HK-2 (cell line): Measurements from ENCODE around the gene CD300LG.
"Not testable (repeated sequence)": the region's sequence is repeated elsewhere in the genome, so short reads cannot be mapped to it uniquely, and the experiment has no call there.

Experiments used
- DNase-seq: peaks from one replicate; pipeline ENCODE4 v3.0.0-alpha.2; 2018; ENCODE audit not compliant: unreplicated experiment

CD300LG gene, protein sequence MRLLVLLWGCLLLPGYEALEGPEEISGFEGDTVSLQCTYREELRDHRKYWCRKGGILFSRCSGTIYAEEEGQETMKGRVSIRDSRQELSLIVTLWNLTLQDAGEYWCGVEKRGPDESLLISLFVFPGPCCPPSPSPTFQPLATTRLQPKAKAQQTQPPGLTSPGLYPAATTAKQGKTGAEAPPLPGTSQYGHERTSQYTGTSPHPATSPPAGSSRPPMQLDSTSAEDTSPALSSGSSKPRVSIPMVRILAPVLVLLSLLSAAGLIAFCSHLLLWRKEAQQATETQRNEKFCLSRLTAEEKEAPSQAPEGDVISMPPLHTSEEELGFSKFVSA

GRCh38 chr17:43846963-43847371 is at the start of gene CD300LG:
TSS of gene CD300LG (plus strand) at chr17:43847176. CDS start at chr17:43847217, 41 bp downstream.
- no peak for DNase-seq

GRCh38 chr17:43798024-43798423 is 49.0 kb upstream of the CD300LG start:
- DNase-seq, result not testable (repeated sequence)

DNA sequence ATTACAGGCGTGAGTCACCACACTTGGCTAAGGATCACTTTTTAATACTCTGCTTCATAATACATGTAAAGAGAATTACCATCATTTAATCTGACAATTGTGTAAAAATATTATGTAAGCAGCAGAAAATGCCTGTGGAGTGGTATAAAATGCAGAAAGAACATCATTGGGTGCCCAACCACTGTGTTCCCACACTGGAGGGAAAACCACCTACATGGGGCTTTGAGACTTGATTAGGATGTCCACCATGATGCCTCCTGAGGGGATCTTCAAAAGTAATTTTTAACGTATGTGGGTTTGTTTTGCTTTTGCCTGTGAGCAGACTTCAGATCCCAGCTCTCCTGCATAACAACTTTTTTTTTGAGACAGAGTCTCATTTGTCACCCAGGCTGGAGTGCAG is 47.9 kb upstream of the CD300LG start:
- DNase-seq, result no peak

- no peak for DNase-seq
Observed at GRCh38 chr17:43800736-43801135, 46.2 kb upstream of the CD300LG start.

DNA sequence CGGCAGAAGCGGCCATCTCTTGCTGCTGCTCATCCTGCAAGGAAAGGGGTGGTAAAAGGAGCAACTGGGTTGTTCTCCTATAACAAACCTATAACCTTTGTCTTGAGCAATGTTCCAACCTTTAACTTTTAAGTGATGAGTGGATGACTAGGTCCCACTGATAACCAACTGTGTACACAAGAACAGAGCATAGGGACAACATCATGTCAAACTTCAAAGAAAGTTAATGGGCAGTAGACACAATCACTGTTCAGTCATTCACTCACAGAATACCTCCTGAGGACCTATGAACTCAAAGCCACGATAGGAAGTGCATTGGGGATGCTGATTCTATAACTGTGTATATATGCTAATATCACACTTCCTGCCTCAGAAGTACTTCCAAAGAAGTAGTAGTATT is 45.1 kb upstream of the CD300LG start:
- DNase-seq, result no peak

DNA sequence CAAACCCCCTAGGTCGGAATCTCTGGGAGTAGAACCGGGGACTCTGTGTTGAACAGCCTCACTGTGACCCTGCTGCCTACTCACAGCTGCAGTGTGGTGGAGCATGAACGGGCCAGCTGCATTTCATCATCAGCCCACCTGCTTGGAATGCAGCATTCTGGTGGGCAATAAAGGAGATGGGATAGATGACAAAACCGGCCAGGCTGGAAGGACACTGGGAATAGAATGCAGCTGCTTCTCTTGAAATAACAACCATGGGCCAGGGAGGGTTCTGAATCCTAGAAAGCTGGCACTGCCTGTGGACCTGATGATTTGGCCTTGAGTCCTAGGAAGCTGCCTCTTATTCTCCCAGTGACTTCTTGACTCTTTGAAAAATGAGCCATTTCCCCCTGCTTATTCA is 43.2 kb upstream of the CD300LG start:
- no peak for DNase-seq

DNA sequence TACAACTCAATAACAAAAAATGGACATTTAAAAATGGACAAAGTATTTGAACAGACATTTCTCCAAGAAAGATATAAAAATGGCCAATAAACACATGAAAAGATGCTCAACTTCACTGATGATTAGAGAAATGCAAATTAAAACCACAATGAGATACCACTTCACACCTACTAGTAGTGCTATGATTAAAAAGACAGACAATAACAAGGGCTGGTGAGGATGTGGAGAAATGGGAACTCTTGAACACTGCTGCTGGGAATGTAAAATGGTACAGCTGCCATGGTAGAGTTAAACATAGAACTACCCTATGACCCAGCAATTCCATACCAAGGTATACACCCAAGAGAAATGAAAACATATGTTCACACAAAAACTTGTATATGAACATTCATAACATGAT is 41.9 kb upstream of the CD300LG start:
- DNase-seq, result no peak

- no peak for DNase-seq
Observed at GRCh38 chr17:43808076-43808475, 38.9 kb upstream of the CD300LG start.

- DNase-seq, result no peak
Observed at GRCh38 chr17:43809121-43809520, 37.9 kb upstream of the CD300LG start.

DNA sequence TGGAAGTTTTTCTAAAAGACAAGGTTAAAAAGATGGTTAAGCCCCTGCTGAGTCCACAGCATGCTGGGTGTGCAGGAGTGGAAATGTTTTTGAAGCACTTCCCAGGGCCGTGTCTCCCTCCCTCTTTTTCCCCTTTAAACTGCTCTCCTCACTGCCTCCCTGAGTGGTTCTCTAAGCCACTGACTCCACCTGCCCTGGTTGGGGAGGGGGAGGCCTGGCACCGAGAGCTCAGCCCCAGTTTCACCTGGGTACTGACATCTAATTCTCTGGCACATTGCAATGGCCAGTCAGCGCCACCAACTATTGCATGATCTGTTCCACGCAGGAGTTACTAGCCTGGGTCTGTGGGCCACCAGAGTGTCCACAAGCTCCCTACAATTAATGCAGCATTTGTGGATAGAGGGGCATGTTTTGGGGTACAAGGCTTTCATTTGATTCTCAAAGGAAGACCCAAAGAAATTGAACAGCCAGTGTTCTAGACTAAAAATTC is 36.7 kb upstream of the CD300LG start:
- DNase-seq, result no peak

DNA sequence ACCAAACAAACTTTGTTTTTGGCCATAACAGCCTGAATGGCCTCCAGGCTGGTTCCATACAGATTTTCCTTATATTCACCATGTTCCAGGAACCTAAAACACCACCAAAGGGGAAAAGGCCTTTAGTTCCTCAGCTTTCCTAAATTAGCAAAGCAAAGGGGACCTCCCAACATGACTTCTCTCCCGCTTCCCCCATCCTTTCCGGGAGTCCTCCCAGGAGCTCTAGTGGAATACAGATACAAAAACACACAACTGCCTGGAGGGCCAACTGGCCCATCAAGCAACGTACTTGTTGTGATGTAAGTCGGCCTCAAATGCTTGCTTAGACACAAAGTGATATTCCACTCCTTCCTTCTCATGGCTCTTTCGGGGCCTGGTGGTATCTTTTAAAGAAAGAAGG is 36.2 kb upstream of the CD300LG start:
- DNase-seq, result no peak

DNA sequence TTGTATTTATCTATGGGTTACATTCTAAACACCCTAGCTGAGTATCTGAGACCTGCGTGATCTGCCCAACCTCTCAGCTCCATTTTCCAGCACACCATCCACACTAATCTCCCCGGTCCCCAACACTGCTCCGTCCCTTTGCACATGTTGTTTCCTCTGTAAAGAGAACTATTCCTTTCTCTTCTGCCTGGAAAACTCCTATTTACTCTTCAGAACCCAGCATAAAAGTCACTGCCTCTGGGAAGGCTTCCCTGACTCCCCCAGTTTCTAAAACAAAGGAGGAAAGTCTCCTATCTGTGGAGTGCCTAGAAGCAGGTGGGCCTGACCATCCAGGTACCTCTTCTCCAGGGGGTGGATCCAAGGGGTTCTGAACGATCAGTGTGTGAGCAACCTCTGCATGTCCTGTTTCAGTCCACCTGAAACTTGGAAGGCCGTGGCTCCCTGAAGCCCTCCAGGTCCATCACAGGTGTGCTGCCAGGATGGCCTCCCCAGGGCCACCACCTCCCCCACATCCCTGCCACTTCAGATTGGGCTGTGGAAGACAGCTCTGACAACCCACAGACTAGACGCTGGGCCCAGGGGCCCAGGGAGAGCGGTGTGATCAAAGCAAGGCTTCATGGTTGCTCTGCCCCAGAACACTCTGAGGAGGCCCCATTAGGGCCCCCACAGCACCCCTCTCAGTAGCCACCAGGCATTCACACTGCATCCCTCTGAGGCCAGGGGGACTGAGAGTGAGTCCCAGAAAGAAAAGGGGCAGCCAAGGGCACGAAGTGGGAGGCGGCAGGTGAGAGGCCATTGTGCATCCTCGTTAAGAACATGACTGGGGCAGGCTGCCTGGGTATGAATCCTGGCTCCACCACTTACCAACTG is 34.3 kb upstream of the CD300LG start:
- no peak for DNase-seq

DNA sequence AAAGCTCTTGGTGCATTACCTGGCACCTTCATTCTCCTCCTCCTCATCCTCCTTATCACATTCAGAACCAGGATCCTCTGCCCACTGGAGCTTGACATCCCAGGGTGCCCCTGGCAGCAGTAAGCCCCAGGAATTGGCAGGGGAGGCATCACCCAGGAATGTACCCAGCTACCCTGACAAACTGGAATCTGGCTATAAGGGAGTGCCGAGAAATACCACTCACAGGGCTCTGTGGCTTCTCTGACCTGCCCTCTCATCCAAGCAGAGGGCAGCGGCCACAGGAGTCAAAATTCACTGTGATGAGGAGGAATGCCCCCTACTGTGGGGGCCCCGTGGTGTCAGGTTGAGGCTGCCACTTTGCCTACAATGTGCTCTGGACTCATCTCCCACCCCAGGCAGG is 33.6 kb upstream of the CD300LG start:
- DNase-seq, result no peak

GRCh38 chr17:43814026-43814425 is 33.0 kb upstream of the CD300LG start:
- no peak for DNase-seq

DNA sequence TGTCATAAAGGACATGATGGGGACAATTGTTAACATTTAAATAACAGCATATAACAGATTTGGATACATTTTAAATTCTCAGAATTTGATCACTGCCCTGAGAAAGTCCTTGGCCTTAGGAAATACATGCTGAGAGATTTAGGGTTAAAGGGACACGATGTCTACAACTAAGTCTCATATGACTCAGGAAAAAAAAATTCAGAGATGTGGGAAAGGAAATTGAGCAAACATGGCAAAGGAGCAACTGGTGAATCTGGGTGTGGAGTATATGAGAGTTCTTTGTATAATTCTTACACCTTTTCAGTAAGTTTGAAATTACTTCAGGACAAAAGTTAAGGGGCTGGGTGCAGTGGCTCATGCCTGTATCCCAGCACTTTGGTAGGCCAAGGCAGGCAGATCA is 32.3 kb upstream of the CD300LG start:
- DNase-seq, result no peak

DNA sequence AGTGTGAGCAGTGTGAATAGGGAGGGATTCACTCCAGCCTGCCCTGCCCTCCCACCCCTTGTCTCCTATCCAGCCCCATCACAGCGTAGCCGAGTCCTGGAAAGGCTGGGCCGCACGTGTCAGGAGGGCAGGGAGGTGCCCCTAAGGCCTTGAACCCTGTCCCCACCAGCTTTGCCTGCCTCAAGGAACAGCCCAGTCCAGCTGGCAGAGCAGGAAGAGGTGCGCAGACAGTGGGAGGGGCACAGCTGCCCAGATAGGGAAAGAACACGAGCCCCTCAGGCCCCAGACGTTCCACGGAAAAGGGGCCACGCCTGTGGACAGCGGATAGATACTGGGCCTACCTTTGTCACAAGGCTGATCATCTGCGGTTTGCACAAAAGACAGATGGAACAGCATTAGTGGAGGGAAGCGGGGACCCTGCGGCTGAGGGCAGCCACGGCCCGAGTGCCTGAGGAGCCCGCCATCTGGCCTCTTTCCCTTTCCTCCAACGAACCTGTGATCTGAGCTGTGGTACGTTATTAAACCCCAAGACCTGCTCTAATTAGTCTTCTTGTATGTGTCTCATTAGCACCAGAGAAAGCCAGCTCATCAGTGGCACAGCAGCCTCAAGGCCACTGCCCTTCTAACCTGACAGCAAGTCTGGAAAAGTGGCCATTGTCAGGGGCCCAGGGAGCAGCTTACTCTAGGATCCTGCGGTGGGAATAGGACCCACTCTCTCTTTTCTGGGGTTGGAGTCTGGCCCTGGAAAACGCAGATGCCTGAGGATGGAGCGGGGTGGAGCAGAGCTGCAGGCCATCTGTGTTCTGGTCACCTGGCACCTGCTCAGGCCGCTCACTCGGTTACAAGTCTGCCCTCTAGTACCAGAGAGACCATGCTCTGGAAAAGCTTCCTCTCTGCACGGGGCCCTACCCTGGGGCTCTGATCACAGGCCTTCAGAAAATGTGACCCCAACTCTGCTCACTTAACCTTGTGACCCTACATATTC is 30.3 kb upstream of the CD300LG start:
- no peak for DNase-seq

- DNase-seq, result no peak
Observed at GRCh38 chr17:43817826-43818225, 29.1 kb upstream of the CD300LG start.

DNA sequence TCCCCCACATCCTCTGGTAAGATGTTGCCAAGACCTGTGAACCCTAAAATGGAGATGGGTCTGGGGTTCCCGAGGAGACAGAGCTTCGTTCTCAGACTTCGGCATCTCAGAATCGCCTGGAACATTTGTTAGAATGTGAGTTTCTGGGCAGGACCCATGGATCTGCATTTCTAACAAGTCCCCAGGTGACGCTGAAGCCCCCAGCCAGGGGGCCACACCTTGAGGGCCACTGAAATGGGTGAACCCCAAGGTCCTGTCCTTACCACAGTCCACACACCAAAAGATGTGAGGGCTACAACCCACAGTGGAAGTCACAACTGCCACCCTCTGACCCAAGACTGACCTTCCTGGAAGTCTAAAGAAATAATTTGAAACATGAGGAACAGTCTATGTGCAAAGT is 28.0 kb upstream of the CD300LG start:
- DNase-seq, result no peak

DNA sequence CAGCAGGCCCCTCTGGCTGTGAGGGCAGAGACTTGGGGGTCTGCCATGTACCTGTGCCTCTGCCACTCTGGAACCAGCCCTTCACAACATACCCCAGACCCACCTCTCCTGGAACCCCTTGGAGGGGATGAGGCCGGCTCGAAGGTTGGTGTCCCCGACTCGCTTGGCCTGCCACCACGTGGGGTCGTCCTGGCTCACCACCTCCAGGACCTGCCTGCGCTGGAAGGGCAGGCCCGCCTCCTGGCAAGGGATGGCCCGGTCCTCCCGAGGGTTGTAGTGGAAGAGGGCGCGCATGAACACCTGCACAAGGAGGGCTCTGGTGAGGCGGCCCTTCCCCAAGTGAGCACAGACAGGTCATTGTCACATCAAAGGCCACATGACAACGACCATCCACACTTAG is 26.2 kb upstream of the CD300LG start:
- DNase-seq, result no peak

GRCh38 chr17:43822570-43823190 is 24.3 kb upstream of the CD300LG start:
- DNase-seq, result no peak

GRCh38 chr17:43823350-43824084 is 23.5 kb upstream of the CD300LG start:
- DNase-seq, result no peak
